Measurements from ENCODE around the gene PXMP4.

PXMP4 gene

DNA sequence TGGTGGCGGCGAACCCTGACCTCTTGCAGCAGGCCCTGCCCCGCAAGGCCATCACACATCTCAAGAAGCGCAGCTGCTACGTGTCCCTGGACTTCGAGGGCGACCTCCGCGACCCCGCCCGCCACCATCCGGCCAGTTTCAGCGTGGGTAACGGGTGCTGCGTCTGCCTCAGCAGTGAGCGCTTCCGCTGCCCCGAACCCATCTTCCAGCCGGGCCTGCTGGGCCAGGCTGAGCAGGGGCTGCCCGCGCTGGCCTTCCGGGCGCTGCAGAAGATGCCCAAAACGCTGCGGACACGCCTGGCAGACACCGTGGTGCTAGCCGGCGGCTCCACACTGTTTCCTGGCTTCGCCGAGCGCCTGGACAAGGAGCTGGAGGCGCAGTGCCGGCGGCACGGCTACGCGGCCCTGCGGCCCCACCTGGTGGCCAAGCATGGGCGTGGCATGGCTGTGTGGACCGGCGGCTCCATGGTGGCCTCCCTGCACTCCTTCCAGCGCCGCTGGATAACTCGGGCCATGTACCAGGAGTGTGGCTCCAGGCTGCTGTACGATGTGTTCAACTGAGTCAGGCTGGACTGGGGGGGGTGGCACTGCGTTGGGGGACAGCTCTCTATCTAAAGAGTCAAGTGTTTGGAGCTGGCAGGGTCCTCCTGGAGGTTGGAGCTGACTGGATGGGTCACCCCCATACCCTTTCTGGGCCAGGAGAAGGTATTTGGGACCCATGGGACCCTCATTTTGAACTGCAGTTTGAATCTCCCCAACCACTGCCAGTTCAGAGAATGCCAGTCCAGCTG, 52.2 kb downstream of the PXMP4 start:
- peak; percentile 75 for DNase-seq

DNA sequence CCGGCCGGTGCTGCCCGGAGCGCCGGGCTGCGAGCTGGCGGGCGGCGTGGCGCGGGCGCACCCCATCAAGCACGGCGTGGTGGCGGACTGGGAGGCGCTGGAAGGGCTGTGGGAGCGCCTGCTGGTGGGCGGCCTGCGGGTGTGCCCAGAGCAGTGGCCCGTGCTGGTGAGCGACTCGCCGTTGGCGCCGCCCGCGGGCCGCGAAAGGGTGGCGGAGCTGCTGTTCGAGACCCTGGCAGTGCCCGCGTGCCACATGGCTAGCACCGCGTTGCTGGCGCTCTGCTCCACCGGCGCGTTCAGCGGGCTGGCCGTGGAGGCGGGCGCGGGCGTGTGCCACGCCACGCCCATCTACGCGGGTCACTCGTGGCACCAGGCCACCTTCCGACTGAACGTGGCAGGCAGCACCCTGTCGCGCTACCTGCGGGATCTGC, 52.9 kb downstream of the PXMP4 start:
- DNase-seq: no peak

DNA sequence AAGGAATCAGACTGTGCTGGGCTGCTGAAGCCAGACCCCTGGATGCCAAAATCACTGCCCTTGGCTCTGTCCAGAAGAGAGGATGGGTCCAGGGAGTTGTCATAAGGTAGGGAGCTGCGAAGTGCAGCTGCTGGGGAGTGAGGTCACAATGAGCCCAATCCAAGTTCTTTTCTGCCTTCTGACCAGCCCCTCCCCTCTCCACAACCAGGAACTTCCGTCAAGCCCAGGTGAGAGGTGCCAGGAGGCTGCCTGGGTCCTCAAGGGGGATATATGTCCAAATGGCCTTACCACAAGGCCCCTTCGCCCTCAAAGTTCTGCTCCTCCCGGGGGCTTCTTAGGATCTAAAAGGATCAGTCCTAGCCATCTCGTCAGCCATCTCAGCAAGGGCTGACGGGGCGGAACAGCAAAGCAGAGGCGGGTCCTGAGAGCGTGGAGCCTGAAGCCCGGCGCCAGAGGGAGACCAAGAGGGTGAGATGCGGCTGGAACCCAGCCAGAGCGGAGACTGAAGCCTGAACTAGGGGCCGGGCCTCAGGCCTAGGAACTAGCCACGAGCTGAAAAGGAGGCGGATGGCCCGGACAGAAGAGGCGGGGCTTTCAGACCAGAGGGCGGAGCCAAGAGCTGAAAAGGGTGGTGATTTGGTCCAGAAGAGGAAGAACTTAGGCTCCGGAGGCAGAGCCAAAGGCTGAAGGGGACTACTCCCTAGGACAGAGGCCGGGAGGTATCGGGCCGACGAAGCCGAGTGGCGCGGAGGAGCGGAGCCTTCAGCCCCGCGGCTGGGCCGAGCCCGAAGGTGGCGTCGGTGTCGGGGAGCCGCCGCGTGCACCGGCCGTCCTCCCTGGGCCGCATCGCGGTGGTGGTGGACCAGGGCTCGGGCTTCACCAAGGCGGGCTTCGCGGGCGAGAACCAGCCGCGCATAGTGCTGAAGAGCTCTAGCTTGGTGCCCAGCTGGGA, 53.5 kb downstream of the PXMP4 start, which contains the start of gene ACTL10:
TSS of gene ACTL10 (plus strand) at position 651 of the 952 bp plus-strand sequence. CDS start 555 bp downstream, outside the sequence.
- peak; percentile 86 for DNase-seq

DNA sequence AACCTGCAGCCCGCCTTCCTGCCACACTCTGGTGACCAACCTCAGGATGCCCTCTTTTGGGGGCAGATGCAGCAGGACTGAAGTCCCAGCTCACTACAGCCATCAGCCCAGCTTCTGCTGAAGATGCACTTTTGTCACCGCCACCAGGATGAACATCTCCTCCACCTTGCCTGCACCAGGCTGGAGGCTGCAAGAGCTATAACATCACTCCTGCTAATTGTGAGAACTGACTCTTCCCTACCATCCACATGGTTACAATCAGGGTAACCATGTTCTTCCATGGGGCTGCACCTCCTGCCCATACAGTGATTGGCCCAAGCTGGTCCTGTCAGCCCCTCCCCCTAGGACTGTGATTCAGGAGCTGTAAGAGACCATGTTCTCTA, 55.4 kb downstream of the PXMP4 start:
- no peak for DNase-seq

DNA sequence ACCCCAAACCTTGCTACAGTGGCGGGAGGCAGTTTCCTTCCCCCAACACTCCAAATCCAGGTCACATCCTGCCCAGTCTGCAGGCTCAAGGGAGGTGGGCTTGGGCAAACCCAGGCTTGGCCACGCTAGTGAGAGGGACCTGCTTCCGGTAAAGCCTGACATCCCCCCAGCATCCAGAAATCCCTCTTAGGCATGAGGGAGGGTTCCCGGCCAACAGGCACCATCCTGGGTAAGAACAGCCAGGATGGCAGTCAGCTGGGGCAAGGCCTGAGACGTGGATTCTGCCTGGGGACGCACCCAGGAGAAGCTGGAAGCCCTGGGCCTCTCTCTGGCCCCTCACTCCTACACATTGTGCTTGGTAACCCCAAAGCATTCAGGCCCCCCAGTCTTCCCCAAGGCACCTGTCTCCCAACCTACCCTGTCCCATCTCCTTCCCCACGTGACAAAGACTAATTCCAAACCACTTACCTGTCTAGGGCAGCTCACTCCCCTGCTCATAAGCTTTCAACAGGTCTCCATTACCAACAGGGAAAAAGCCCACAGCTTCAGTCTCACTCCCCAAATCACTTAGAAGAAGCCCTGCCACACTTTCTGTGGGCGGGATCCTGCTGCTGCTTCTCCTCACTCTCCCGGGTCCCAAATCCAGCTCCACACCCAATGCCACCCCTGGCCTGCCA, 55.9 kb downstream of the PXMP4 start:
- no peak for DNase-seq

DNA sequence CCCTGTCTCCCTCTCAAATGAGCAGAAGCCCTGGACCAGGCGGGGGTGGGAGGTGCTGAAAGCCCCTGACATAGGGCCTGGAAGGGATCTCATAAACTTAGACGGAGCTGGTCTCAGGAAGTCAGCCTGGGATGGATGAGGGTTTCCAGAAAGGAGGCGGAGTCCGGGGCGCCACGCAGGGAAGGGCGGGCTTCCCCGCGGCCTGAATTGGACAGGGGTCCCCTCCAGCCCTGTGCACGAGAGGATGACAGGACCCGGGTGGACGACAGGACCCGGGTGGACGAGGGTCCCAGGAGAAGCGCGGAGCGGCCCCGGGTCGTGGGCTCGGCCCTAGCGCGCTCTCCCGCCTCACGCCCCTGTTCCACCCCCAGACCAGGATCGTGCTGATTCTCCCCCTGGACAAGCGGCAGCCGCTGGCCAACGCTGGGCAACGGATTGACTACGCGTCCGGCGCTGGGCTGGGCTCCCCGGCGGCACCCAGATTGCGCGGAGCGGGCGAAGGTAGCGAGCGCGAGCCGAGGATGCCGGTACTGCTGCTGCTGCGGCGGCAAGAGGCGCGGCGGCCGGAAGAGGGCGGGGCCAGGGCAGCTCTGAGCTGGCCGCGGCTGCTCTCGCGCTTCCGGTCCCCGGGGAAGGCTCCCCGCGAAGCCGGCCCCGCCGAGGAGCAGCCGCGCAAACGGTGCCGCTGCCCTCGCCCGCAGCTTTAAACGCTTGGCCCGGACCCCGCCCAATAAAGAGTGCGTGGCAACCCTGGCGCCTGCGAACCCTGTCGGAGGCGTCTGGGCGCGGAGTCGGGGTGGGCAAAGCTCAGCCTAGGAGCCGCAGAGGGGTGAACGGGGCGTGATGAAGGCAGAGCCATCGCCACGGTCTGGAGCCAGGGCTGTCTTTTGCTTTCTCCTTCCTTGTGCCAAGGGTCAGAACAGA, 56.7 kb downstream of the PXMP4 start:
- peak; percentile 75 for DNase-seq

DNA sequence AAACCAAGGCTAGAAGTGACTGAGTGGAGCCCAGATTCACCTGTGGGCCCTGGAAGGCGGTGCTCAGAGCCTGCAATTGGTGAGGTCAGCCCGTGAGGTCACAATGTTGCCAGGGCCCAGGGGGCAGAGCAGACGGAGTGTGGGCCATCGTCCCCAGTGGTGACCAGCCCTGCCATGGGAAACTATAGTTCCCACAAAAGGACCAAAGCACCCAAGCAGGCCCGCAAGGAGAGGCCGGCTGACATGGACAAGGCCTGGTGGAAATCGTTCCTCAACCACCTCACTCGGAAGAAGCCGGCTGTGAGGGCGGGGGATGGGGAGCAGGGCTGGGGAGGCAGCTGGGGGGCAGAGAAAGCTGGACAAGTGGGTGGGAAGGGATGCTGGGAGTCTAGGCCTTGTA, 57.9 kb downstream of the PXMP4 start, which contains the start of gene C20orf144:
TSS of gene C20orf144 (plus strand) at position 156 of the 400 bp plus-strand sequence. CDS start at position 175, 19 bp downstream.
- no peak for DNase-seq

DNA sequence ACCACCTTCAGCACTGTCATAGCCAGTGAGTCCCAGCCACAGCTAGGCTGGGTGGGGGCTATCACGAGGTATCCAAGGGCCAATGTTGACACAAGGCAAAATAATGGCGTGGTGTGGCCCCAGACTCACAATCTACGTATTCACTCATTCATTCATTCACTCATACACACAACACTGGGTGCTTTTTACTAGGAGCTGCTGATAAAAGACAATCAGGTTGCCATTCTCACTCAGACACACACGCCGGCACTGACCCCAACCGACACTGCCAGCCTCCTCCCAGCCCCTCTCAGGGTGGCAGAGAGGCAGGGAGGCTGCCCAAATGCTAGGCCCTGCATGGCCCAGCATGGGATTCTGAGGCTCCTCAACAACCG, 59.4 kb downstream of the PXMP4 start:
- DNase-seq: no peak

DNA sequence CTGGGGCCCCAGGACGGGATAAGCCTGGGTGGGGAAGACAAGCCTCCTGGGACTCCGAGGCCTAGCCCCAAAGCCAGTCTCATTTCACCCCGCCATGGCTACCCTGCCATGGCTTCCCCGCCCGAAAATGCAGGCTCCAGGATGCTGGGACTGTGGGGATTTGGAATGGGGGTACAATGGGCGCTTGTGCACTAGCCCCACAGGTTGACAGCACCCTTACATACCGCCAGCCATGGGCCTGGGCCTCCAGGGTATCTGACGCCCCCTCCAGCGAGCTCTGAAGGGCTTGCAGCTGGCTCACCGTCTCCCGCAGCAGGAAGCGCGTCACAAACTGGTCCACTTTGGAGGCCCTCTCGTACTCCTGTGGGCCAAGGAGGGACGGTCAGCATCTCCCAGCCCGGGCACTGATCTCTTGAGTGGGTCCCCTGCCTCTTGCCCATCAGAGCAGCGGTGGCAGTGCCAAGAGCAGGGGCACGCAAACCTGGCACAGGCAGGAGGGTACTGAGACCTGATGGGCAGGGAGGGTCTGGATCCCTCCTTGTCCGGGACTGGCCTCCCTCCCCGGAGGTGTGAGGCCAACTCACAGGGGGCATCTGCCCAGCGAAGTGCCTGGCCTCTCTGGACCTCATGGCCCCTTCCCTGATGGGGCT, 60.0 kb downstream of the PXMP4 start:
- DNase-seq: no peak

DNA sequence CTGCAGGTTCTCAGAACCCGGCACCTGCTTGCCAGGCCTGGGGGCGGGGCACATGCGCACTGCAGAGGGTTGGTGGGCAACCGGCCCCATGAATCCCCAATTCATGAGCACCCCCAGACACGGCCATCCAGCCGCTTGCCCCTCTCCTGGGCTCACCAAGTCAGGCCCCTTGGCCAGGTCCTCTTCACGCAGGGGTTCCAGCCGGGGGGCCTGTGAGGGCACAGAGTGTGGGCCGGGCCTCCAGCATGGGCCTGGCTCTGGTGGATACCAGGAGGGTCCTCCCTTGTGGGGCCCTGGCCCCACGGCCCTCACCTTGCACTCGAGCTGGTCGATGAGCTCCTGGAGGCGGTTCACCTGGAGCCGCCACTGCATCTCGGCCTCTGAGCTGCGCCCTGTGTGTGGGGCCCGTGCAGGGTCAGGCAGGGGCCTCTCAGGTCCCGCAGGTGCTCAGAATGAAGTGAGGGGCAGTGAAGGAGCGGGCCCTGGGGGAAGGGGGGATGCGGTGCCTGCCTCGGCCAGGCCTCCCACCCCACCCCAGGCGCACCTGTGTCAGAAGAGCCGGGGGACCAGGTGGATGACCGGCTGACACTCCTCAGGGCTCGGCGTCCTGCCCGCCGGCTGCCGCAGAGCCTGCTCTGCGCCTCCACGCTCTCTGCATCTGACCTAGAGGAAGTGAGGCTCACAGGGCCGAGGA, 60.6 kb downstream of the PXMP4 start:
- DNase-seq: no peak

DNA sequence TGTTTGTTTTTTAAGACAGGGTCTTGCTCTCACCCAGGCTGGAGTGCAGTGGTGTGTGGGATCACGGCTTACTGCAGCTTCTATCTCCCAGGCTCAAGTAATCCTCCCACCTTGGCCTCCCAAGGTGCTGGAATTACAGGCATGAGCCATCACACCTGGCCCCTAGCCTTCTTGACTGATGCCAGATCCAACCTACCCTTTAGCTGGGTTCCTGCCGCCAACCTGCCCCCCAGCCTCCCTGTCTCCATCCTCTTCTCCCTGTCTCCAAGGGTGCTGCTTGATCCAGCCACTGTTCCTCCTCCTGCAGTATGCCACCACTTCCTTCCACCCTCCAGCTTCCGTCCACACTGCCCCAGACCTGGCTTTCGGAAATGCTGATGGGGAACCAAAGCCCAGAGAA, 61.2 kb downstream of the PXMP4 start:
- DNase-seq: no peak

DNA sequence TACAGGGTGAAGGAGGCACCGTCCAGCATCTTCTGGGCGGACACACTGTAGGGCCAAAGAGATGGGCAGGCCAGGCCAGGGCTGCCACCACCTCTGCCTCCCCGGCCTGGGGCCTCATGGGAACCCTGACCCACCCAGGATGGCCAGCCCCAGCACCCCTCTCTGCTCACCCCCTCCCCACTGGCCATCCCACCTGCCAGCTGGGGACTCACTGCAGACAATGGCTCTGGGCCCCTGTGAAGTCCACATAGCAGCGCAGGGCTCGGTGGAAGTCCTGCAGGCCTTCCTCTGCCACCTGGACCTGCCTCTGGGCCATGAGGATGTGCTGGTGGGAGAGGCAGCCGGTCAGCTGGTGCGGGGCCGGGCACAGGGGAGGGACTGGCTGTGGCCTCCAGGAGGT, 61.6 kb downstream of the PXMP4 start:
- DNase-seq: no peak

DNA sequence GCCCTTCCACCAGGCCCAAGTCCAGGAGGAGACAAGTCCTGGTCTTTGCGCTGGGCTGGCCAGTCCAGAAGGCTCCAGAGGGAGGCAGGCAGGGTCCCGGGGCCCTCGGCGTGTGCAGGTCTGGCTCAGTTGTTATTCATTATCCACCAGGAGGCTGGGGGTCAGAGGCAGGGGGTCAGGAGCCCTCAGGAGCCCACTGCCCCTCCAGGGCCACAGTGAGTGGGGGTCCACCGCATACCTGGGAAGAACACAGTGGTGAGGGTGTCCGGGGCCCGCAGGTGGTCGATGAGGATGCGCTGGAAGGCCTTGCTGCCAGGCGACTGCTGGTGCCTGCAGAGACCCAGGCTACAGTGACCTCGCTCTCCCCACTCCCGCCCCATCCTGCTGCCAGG, 62.4 kb downstream of the PXMP4 start:
- DNase-seq: no peak

DNA sequence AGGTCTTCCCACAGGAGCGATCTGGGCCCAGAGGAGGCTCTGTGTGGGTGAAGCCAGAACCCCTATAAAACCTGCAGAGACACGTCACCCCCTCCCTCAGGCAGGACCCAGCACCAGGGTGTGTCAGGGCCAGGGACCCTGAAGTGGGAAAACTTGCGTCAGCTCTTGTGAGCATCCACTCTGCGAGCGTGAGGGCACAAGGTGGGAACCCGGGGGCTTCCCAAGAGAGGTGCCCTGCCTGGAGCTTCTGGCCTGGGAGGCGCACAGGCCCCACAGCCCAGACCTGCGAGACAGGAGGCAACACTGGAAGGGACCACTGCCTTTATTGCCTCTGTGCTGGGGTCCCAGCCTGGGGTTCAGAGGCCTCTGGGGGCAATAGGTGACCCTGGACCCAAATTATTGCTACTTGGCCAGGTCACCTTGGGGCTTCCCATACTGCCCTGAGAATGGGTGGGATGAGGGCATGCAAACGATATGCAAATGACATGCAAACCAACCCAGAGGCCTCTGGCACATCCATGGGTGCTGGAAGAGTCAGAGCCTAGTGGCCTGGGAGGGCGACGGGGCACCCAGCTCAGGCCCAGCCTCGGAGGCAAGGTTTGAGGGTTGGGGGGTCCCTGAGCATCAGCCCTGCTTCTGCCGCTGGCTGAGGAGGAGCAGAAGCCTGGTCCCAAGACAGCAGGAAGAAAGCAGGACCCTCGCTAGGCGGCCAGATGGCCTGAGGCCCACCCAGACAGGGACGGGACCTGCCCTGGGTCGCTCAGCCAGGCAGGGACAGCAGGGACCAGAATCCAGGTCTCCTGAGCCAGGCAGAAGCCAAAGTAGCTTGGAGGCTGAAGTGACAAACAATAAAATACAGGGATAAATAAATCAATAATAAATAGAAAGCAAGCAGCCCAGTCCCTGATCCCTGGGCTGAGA, 63.1 kb downstream of the PXMP4 start:
- DNase-seq: no peak

DNA sequence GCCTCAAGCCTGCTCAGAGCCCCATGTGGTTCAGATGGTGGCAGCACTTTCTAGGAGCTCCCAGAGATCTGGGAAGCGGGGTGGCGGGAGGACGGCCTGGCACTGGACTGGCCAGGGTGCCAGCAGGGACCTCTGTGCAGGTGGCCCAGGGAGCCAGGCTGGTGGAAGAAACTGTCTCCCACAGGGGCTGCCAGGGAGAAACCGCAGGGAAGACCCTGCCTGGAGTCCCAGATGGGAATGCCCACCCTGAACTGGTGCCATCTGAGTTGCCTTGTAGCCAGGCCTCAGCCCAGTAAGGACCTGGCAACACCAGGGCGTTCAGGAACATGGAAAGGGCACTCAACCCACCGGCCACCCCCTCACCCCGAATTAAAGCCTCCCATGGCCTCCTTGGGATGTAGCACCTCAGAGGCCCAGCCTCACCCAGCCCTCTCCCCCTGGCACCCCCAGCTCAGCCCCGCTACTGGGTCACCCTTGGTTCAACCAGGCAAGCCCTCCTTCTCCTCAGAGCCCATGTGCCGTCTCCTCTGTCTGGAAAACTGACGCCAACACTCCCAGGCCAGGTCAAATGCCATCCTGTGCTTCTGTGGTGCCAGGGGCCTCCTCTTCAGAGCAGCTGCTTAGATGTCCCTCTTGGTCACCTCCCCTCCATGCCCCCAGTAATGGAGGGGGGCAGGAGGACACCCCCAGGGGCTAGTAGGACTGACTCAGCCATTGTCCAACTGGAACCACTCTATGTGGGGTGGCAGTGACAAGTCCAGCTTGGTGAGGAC, 63.9 kb downstream of the PXMP4 start:
- DNase-seq: no peak

DNA sequence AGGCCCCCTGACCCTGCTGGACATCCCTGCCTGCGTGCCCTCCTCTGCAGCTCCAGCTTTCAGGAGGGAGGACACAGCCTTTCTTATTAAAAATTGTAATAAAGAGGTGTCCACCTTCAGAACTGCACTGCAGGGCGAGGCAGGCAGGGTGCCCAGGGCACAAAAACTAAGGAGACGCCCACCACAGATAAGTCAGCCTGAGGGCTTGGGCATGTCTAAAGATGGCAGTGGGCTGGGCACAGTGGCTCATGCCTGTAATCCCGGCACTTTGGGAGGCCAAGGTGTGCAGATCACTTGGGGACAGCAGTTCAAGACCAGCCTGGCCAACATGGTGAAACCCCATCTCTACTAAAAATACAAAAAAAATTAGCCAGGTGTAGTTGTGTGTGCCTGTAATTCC, 64.9 kb downstream of the PXMP4 start:
- no peak for DNase-seq

DNA sequence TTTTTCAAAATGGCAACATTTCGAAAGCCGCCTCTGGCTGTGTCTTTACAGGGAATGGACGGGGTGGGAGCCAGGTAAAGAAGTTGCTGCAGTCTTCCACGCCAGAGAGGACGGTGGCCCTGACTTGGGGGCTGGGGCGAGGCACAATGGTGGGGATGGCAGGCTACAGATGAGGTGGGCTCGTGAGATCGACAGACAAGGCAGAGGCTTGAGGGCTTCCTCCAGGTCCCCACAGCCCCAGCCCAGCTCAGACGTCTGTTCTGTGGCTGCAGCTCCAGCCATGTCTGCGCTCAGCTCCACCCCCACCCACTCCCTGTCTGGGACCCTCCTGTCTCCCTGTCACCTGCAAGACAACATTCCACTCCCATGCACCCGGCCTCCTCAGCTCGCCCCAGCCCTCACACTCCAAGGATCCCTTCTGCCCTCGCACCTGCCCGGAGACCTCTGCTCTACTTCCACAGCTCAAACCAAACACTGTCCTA, 65.4 kb downstream of the PXMP4 start:
- no peak for DNase-seq

DNA sequence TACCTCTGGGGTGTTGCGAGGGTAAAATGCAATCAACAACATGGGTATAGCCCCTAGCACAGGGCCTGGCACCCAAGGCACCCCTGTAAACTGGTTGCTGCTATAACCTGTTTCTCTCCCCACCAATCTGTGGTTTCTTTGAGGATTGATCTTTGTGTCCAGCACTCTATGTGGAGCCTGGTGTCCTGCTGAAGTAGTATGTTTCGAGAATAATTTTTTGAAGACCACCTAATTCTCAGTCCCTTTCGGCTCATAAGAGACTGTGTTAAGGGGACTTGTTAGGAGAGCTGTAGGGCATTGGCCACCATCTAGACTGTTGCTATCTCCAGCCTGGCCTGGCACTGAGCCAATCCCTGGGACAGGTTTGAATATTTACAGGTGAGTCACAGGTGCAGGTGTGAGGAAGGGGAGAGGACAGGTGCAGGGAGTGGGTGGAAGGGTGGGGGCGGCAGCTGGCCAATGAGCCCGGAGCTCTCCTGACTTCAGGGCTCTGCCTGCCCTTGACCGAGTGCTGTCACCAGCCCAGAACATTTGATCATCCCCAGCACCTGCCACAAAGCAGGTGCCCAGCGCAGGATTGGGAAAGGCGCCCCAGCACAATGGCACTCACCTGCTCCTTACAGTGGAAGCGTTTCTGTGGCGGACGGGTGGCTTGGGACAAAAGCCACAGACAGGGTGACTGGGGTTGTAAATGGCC, 66.1 kb downstream of the PXMP4 start:
- no peak for DNase-seq
